Stimulated activated CD4-positive, alpha-beta T cell treated with anti-CD3 and anti-CD28 coated beads, Interleukin-4, amount 100 ng/mL, for 48 hours (primary cell): ENCODE measurements around the gene ITPKC.

Experiments used
- DNase-seq, 2 donors: peaks; one replicate each; pipeline ENCODE4 v3.0.0-alpha.2; 2020; ENCODE audit warnings: low read depth in 2 of 2

Gene ITPKC

GRCh38 chr19:40740747-40741146, 23.8 kb downstream of the ITPKC start:
- no peak for DNase-seq

GRCh38 chr19:40741527-40742390, 24.8 kb downstream of the ITPKC start:
- DNase-seq, result no peak

GRCh38 chr19:40742477-40742876, 25.6 kb downstream of the ITPKC start:
- no peak for DNase-seq

GRCh38 chr19:40742886-40743285, 26.0 kb downstream of the ITPKC start:
- DNase-seq, result no peak

- no peak for DNase-seq
Observed at GRCh38 chr19:40743926-40744325, 27.0 kb downstream of the ITPKC start.

- peak in 1 of 2 donors; percentile 20 for DNase-seq
Observed at GRCh38 chr19:40744554-40745401, 27.9 kb downstream of the ITPKC start.

- DNase-seq, result no peak
Observed at GRCh38 chr19:40745402-40745780, 28.5 kb downstream of the ITPKC start.

GRCh38 chr19:40747536-40747935, 30.6 kb downstream of the ITPKC start:
- DNase-seq, result no peak

GRCh38 chr19:40750058-40750873, 33.4 kb downstream of the ITPKC start, which contains the start of gene ACTMAP:
ACTMAP (minus strand) TSS chr19:40750477; CDS start chr19:40749803, 674 bp downstream.
- peak; percentile 98 to 99 for DNase-seq

GRCh38 chr19:40750874-40751537, 34.1 kb downstream of the ITPKC start, which contains the start of gene SNRPA:
SNRPA (plus strand) TSS chr19:40751203; CDS start chr19:40751409, 206 bp downstream.
- DNase-seq, result peak; percentile 90 to 97

GRCh38 chr19:40752257-40752781, 35.4 kb downstream of the ITPKC start:
- DNase-seq, result no peak

GRCh38 chr19:40754611-40755247, 37.8 kb downstream of the ITPKC start:
- DNase-seq, result peak; percentile 45 to 72

GRCh38 chr19:40755248-40755624, 38.3 kb downstream of the ITPKC start:
- DNase-seq, result no peak

- no peak for DNase-seq
Observed at GRCh38 chr19:40755791-40756190, 38.9 kb downstream of the ITPKC start.

GRCh38 chr19:40756502-40757110, 39.7 kb downstream of the ITPKC start:
- DNase-seq, result peak in 1 of 2 donors; percentile 44

- no peak for DNase-seq
Observed at GRCh38 chr19:40758491-40758890, 41.6 kb downstream of the ITPKC start.

GRCh38 chr19:40759352-40759751, 42.4 kb downstream of the ITPKC start:
- no peak for DNase-seq

- DNase-seq, result no peak
Observed at GRCh38 chr19:40762754-40763470, 46.0 kb downstream of the ITPKC start.

- DNase-seq, result no peak
Observed at GRCh38 chr19:40763526-40763925, 46.6 kb downstream of the ITPKC start.
